ENCODE measurements around the gene CCDC14.
A peak's percentile ranks its signal among the peaks of the same experiment; 100 is the strongest.
"Not testable (repeated sequence)": the region's sequence is repeated elsewhere in the genome, so short reads cannot be mapped to it uniquely, and the experiment has no call there.

CCDC14 gene

GRCh38 chr3:123991730-123992588 is 30.9 kb upstream of the CCDC14 start, which contains the start of gene ROPN1:
TSS of gene ROPN1 (minus strand) at chr3:123992124. CDS start at chr3:123980481, 11,643 bp downstream.
- H4K91ac ChIP-seq (ENCODE audit: low read depth, low read length, poor library complexity); H3K36me3 ChIP-seq (replicated peaks in 1 of 2; ENCODE audit: control insufficient read depth in 2 of 2, insufficient read depth in 2 of 2, low read length in 2 of 2); H2BK15ac ChIP-seq (ENCODE audit: low read length); H3K9ac ChIP-seq (ENCODE audit: low read depth, low read length, poor library complexity); H2BK120ac ChIP-seq (ENCODE audit: low read depth, low read length); H3K14ac ChIP-seq (ENCODE audit: low read length); H3K9me3 ChIP-seq (replicated peaks in 1 of 2; ENCODE audit: control insufficient read depth in 2 of 2, insufficient read depth in 1 of 2, low read depth in 1 of 2, low read length in 2 of 2); H2AFZ ChIP-seq (ENCODE audit: low read length); H3K4me1 ChIP-seq (ENCODE audit: control insufficient read depth in 2 of 2, insufficient read depth in 1 of 2, low read depth in 1 of 2, low read length in 2 of 2); H3K27ac ChIP-seq (replicated peaks; ENCODE audit: low read length); H4K8ac ChIP-seq (ENCODE audit: low read depth, low read length); H3K79me1 ChIP-seq (ENCODE audit: low read depth, low read length); H3K23ac ChIP-seq (ENCODE audit: low read depth, low read length, poor library complexity); H3K18ac ChIP-seq (ENCODE audit: low read length); H3K4me3 ChIP-seq (ENCODE audit: low read length in 2 of 2); H3K4me2 ChIP-seq (ENCODE audit: insufficient read depth, low read length, poor library complexity, severe bottlenecking); H3K4ac ChIP-seq (ENCODE audit: low read length); H2AK5ac ChIP-seq (ENCODE audit: low read depth, low read length); H2BK12ac ChIP-seq (ENCODE audit: low read length); H2BK5ac ChIP-seq (ENCODE audit: low read length); DNase-seq (ENCODE audit: low spot score): not testable (repeated sequence)
- peaks cover 0 to 66% (median 14%) of the 10 kb centered on the region in 3 experiments for H3K27me3 ChIP-seq (ENCODE audit: control insufficient read depth in 3 of 3, insufficient read depth in 3 of 3, low read depth in 1 of 3, low read length in 3 of 3)
- no CpG with 5 or more reads among the region's 49 CpGs for WGBS, 2 donors (ENCODE audit: extremely low coverage in 2 of 2, insufficient read length in 2 of 2, insufficient replicate concordance in 1 of 2)

GRCh38 chr3:123986427-123986826 is 25.4 kb upstream of the CCDC14 start:
- Histone ChIP-seq H3K4me2 (ENCODE audit: insufficient read depth, low read length, poor library complexity, severe bottlenecking) (no peak overlapping the region), H2AK5ac (ENCODE audit: low read depth, low read length) (no peak overlapping the region), H2AFZ (ENCODE audit: low read length) (no peak overlapping the region), H3K4me3 (ENCODE audit: low read length in 2 of 2) (peak overlapping the region in 1 of 2 donors; percentile 37), H3K14ac (ENCODE audit: low read length) (no peak overlapping the region), H3K27me3 (ENCODE audit: control insufficient read depth in 3 of 3, insufficient read depth in 3 of 3, low read depth in 1 of 3, low read length in 3 of 3) (peaks cover 0 to 53% (median 14%) of the 10 kb centered on the region in 3 experiments), H3K4me1 (ENCODE audit: control insufficient read depth in 2 of 2, insufficient read depth in 1 of 2, low read depth in 1 of 2, low read length in 2 of 2) (no peaks in the 10 kb centered on the region), H3K4ac (ENCODE audit: low read length) (no peak overlapping the region), H3K9me3 (replicated peaks in 1 of 2; ENCODE audit: control insufficient read depth in 2 of 2, insufficient read depth in 1 of 2, low read depth in 1 of 2, low read length in 2 of 2) (no peaks in the 10 kb centered on the region), H4K8ac (ENCODE audit: low read depth, low read length) (no peak overlapping the region), H3K27ac (replicated peaks; ENCODE audit: low read length) (no peak overlapping the region), H3K18ac (ENCODE audit: low read length) (peak overlapping the region; percentile 59), H3K79me1 (ENCODE audit: low read depth, low read length) (no peaks in the 10 kb centered on the region), H3K9ac (ENCODE audit: low read depth, low read length, poor library complexity) (no peak overlapping the region), H2BK15ac (ENCODE audit: low read length) (no peak overlapping the region), H2BK120ac (ENCODE audit: low read depth, low read length) (no peak overlapping the region), H4K91ac (ENCODE audit: low read depth, low read length, poor library complexity) (no peak overlapping the region), H3K36me3 (replicated peaks in 1 of 2; ENCODE audit: control insufficient read depth in 2 of 2, insufficient read depth in 2 of 2, low read length in 2 of 2) (no peaks in the 10 kb centered on the region), H2BK5ac (ENCODE audit: low read length) (no peak overlapping the region), H2BK12ac (ENCODE audit: low read length) (no peak overlapping the region), H3K23ac (ENCODE audit: low read depth, low read length, poor library complexity) (peak overlapping the region; percentile 6)
- DNase-seq (ENCODE audit: low spot score): no peak
- WGBS, 2 donors (ENCODE audit: extremely low coverage in 2 of 2, insufficient read length in 2 of 2, insufficient replicate concordance in 1 of 2): no CpG with 5 or more reads among the region's 3 CpGs

GRCh38 chr3:123984957-123985356 is 23.9 kb upstream of the CCDC14 start:
- Histone ChIP-seq H3K36me3 (replicated peaks in 1 of 2; ENCODE audit: control insufficient read depth in 2 of 2, insufficient read depth in 2 of 2, low read length in 2 of 2) (no peaks in the 10 kb centered on the region), H3K9me3 (replicated peaks in 1 of 2; ENCODE audit: control insufficient read depth in 2 of 2, insufficient read depth in 1 of 2, low read depth in 1 of 2, low read length in 2 of 2) (no peaks in the 10 kb centered on the region), H3K4ac (ENCODE audit: low read length) (no peak overlapping the region), H2BK15ac (ENCODE audit: low read length) (no peak overlapping the region), H3K79me1 (ENCODE audit: low read depth, low read length) (no peaks in the 10 kb centered on the region), H3K23ac (ENCODE audit: low read depth, low read length, poor library complexity) (no peak overlapping the region), H3K14ac (ENCODE audit: low read length) (no peak overlapping the region), H2BK120ac (ENCODE audit: low read depth, low read length) (no peak overlapping the region), H3K4me1 (ENCODE audit: control insufficient read depth in 2 of 2, insufficient read depth in 1 of 2, low read depth in 1 of 2, low read length in 2 of 2) (peaks cover 0 to 3% of the 10 kb centered on the region in 2 donors), H3K18ac (ENCODE audit: low read length) (no peak overlapping the region), H3K4me3 (ENCODE audit: low read length in 2 of 2) (no peak overlapping the region), H2BK12ac (ENCODE audit: low read length) (no peak overlapping the region), H3K27me3 (ENCODE audit: control insufficient read depth in 3 of 3, insufficient read depth in 3 of 3, low read depth in 1 of 3, low read length in 3 of 3) (peaks cover 0 to 52% (median 6%) of the 10 kb centered on the region in 3 experiments), H3K4me2 (ENCODE audit: insufficient read depth, low read length, poor library complexity, severe bottlenecking) (no peak overlapping the region), H4K8ac (ENCODE audit: low read depth, low read length) (no peak overlapping the region), H2AK5ac (ENCODE audit: low read depth, low read length) (no peak overlapping the region), H4K91ac (ENCODE audit: low read depth, low read length, poor library complexity) (no peak overlapping the region), H2AFZ (ENCODE audit: low read length) (no peak overlapping the region), H3K9ac (ENCODE audit: low read depth, low read length, poor library complexity) (no peak overlapping the region), H2BK5ac (ENCODE audit: low read length) (no peak overlapping the region), H3K27ac (replicated peaks; ENCODE audit: low read length) (no peak overlapping the region)
- no CpG with 5 or more reads among the region's 3 CpGs for WGBS, 2 donors (ENCODE audit: extremely low coverage in 2 of 2, insufficient read length in 2 of 2, insufficient replicate concordance in 1 of 2)
- DNase-seq (ENCODE audit: low spot score): no peak

DNA sequence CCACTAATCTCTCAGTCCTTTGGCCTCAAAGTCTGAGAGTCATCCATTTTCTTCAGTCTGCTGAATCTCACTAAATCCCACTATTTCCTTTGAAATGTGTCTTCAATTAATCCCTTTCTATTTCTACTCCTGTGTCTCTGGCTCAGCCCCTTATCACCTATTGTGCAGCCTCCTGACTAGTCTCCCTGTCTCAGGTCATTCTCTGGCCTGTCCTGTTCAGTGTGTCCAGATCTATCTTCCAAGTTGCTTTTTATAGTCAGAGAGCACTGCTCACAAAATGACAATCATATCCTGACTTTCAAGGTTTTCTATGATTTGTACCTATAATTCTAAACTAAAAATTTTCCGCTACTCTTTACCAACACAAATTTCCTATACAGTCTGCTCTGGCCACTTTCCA is 23.3 kb upstream of the CCDC14 start:
- Histone ChIP-seq H3K18ac (ENCODE audit: low read length) (no peak overlapping the region), H2BK120ac (ENCODE audit: low read depth, low read length) (no peak overlapping the region), H3K27ac (replicated peaks; ENCODE audit: low read length) (no peak overlapping the region), H3K4me2 (ENCODE audit: insufficient read depth, low read length, poor library complexity, severe bottlenecking) (no peak overlapping the region), H3K4me3 (ENCODE audit: low read length in 2 of 2) (no peak overlapping the region), H2BK12ac (ENCODE audit: low read length) (no peak overlapping the region), H2BK5ac (ENCODE audit: low read length) (no peak overlapping the region), H3K9ac (ENCODE audit: low read depth, low read length, poor library complexity) (no peak overlapping the region), H3K23ac (ENCODE audit: low read depth, low read length, poor library complexity) (no peak overlapping the region), H4K8ac (ENCODE audit: low read depth, low read length) (no peak overlapping the region), H3K9me3 (replicated peaks in 1 of 2; ENCODE audit: control insufficient read depth in 2 of 2, insufficient read depth in 1 of 2, low read depth in 1 of 2, low read length in 2 of 2) (no peaks in the 10 kb centered on the region), H3K27me3 (ENCODE audit: control insufficient read depth in 3 of 3, insufficient read depth in 3 of 3, low read depth in 1 of 3, low read length in 3 of 3) (peaks cover 0 to 46% (median under 1%) of the 10 kb centered on the region in 3 experiments), H3K4me1 (ENCODE audit: control insufficient read depth in 2 of 2, insufficient read depth in 1 of 2, low read depth in 1 of 2, low read length in 2 of 2) (peaks cover 0 to 4% of the 10 kb centered on the region in 2 donors), H3K36me3 (replicated peaks in 1 of 2; ENCODE audit: control insufficient read depth in 2 of 2, insufficient read depth in 2 of 2, low read length in 2 of 2) (no peaks in the 10 kb centered on the region), H2AK5ac (ENCODE audit: low read depth, low read length) (no peak overlapping the region), H3K4ac (ENCODE audit: low read length) (no peak overlapping the region), H4K91ac (ENCODE audit: low read depth, low read length, poor library complexity) (no peak overlapping the region), H2AFZ (ENCODE audit: low read length) (no peak overlapping the region), H3K14ac (ENCODE audit: low read length) (no peak overlapping the region), H2BK15ac (ENCODE audit: low read length) (no peak overlapping the region), H3K79me1 (ENCODE audit: low read depth, low read length) (no peaks in the 10 kb centered on the region)
- no peak for DNase-seq (ENCODE audit: low spot score)
- 100% methylated on average over 1 of the region's 1 CpG for WGBS, 2 donors (ENCODE audit: extremely low coverage in 2 of 2, insufficient read length in 2 of 2, insufficient replicate concordance in 1 of 2)
